Activated naive CD8-positive, alpha-beta T cell treated with anti-CD3 and anti-CD28 coated beads, Interleukin-2, amount 50 U/mL, for 24 hours (primary cell): Measurements from ENCODE around the gene HDAC8.

Experiments
- ATAC-seq: fragments of 150-1000 bp; cut with Tn5 transposase; one replicate; pipeline ENCODE4 v1.10.0; 2021
- DNase-seq: peaks from one replicate; pipeline ENCODE4 v3.0.0; 2021
- H3K27ac Mint-ChIP-seq: one replicate; pipeline ENCODE4 v1.8.0; 2021; ENCODE audit warnings: mild to moderate bottlenecking, mixed read lengths
- H3K27me3 Mint-ChIP-seq: one replicate; pipeline ENCODE4 v1.8.0; 2021; ENCODE audit warnings: mixed read lengths
- H3K36me3 Mint-ChIP-seq: one replicate; pipeline ENCODE4 v1.8.0; 2021; ENCODE audit warnings: low read depth, mixed read lengths
- H3K4me1 Mint-ChIP-seq: one replicate; pipeline ENCODE4 v1.8.0; 2021; ENCODE audit warnings: mixed read lengths
- H3K4me3 Mint-ChIP-seq: one replicate; pipeline ENCODE4 v1.8.0; 2021; ENCODE audit warnings: mild to moderate bottlenecking, moderate library complexity, mixed read lengths
- H3K9me3 Mint-ChIP-seq: one replicate; pipeline ENCODE4 v1.8.0; 2021; ENCODE audit warnings: mixed read lengths

Gene HDAC8

DNA sequence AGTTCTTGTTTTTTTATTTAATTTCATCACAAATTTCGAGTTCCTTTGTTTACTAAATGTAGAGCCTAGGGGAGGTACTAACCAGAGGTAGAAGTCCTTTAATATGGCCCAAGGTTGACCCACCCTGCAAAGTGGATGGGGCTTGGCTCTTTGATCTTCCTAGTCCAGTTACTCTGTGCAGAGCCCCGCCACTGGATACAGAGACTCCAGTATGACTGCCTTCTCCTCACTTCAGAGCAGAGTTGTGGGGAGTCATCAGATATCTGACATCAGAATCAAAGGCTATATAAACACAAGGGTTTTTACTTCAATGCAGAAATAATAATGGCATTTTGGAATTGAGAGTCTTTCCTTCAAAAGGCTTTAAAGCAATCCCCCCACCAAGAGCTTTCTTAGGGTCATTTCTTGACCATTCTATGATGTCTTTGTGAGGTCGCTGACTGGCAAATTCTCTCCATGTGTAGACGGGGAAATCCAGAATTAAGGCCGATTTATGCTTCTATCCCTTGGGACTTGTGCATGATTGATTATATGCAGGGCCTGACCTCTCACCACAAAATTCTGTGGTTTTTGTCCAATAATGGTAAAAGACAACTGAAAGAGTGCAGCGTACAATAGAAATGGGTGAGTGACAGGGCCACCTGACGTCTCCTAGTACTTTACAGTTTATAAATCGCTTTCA is 178.7 kb downstream of the HDAC8 start:
- no peak for ATAC-seq
- Mint-ChIP-seq H3K27ac (no peak overlapping the region), H3K27me3 (no peaks in the 10 kb centered on the region), H3K4me3 (no peak overlapping the region), H3K4me1 (no peaks in the 10 kb centered on the region), H3K9me3 (no peaks in the 10 kb centered on the region), H3K36me3 (peaks cover 1% of the 10 kb centered on the region)
- no peak for DNase-seq

DNA sequence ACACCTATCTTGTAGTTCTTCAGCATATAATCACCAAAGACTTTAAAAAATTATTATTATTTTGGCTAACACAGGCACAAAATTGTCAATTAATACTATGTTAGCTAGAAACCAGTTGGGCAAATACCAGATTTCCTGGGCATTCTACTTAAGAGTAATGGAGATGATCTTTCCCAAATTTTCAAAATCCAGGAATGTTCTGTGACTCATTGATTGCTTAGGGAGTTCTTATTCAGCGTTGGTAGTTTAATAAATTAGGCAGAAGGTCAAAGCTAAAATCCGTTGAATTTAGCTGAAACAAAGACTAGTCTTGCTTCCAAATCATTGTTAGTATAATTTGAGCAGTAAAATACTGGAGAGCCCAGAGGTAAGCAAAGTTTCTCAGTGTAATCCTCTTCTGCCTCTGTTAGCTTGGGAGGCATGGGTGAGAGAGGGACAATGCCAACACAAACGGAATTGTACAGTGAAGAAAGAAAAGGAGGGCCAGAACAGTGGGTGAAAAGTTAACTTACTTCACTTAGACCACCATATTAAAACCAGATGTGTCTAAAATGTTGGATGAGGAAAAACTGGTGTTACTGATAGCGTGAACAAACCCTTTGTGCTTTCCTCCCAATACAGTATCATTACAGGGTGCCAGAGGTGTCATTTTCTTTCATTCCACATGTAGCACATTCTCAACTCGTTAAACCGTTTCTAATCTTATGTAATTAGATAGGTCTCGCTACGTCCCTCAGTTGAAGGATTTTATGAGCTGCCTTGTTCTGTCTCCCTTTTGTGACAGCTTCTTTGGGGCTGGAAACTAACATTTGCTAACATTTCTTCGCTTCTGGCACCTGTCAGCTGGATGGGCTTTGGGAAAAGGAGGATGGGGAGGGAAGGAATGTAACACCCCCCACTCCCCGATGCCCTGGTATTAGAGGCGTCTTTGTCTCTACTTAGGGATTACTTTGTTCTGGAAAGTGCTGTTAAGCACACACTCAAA is 179.5 kb downstream of the HDAC8 start:
- Mint-ChIP-seq H3K27me3 (no peaks in the 10 kb centered on the region), H3K4me3 (no peak overlapping the region)
- DNase-seq = no peak

DNA sequence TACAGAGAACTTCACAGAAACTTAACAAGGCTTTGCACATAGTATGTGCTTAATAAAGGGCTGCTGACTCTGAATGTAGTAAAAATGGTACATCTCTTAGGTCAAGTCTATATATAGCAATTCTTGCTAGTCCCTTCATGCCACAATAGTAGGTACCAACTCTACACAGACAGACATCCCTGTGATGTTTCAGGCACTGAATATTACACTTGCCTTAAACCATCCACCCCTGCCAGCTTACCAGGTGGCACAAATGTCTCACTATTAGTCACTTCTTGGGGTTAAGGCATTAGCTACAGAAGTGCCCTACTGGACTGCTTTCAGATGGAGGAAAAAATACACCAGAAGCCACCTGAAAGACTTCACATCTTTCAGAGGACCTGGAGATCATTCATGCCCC is 180.6 kb downstream of the HDAC8 start:
- Mint-ChIP-seq H3K27me3 (no peaks in the 10 kb centered on the region), H3K36me3 (peaks cover 1% of the 10 kb centered on the region), H3K9me3 (no peaks in the 10 kb centered on the region), H3K27ac (no peak overlapping the region), H3K4me1 (no peaks in the 10 kb centered on the region), H3K4me3 (no peak overlapping the region)
- ATAC-seq (no peak), DNase-seq (no peak)

More for the DNA sequence above, 179.5 kb downstream of the HDAC8 start:
- Mint-ChIP-seq H3K9me3 (no peaks in the 10 kb centered on the region), H3K36me3 (peaks cover 1% of the 10 kb centered on the region), H3K4me1 (no peaks in the 10 kb centered on the region), H3K27ac (no peak overlapping the region)
- ATAC-seq = no peak

DNA sequence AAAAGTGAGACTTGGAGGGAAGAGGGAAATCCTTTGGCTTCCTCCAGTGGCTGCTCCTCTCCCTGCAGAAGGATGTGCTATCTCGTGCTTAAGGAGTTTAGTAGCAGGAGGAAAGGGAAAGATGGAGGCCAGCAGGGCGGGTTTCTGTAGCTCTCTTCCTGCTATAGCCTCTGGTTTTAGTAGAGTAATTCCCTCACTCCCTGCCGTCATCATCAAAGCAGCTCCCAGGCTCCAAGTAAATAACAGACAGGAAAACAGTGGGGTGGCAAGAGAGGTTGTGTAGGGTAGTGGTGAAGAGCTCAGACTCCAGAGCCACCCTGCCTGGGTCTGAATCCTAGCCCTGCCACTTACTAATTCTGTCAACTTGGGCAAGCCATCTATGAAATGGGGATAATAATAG is 185.4 kb downstream of the HDAC8 start:
- DNase-seq = no peak
- no peaks in the 10 kb centered on the region for H3K9me3 Mint-ChIP-seq
- no peaks in the 10 kb centered on the region for H3K27me3 Mint-ChIP-seq
- H3K4me1 Mint-ChIP-seq = peaks cover 2% of the 10 kb centered on the region
- no peaks in the 10 kb centered on the region for H3K36me3 Mint-ChIP-seq
- no peak for ATAC-seq
- no peak overlapping the region for H3K27ac Mint-ChIP-seq
- no peak overlapping the region for H3K4me3 Mint-ChIP-seq

DNA sequence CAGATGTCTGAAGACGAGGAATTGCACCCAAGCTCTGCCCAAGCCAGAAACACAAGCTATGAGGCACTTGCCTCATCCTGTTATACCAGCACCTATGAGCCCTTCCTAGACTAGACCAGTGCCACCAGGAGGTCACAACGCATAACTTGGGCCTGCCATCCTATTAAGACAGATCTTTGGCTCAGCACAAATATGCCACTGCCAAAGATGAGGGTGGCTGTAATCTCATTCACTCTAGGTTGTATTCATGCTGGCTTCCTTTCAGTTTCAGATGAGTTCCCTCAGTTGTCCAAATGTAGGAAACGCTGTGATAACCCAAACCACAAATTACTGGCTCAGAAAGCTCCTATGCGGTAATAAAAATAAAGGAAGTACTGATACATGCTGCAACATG is 190.4 kb downstream of the HDAC8 start:
- no peak overlapping the region for H3K27ac Mint-ChIP-seq
- DNase-seq (no peak), ATAC-seq (no peak)
- H3K27me3 Mint-ChIP-seq = no peaks in the 10 kb centered on the region
- H3K4me3 Mint-ChIP-seq = no peak overlapping the region
- H3K36me3 Mint-ChIP-seq = no peaks in the 10 kb centered on the region
- peaks cover 2% of the 10 kb centered on the region for H3K4me1 Mint-ChIP-seq
- no peaks in the 10 kb centered on the region for H3K9me3 Mint-ChIP-seq

DNA sequence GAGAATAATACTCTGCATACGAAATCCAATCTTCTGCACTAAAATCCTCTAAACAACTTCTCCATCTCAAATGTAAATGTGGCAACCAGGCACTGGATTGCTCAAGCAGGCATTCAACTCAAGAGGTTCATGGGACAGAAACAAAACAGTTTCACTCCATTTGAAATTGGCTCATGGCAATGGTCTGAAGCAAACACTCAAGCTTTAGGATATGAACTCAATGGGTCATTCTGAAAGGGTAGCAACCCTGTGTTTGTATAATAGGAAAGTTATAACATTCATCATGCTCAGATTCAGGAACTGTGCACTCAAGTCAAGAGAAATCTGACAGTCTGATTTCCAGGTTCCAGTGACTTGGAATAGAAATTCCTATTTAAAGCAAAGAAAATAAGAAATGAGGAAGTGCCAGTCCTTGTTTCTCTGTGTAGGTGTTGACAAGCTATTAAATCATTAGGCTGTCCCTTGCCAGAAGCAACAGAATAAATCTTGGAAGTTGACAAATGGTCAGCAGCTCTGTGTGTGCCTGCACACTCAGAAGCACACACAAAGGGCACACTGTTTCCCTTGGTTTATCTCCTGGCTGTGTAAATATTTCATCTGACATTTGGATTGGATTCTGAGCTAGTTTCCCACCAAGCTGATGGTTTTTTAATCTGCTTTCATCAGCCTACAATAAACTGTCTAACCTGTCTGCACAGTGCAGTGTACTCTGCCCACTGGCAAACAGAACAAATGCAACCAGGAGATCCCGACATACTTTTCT is 191.0 kb downstream of the HDAC8 start:
- Mint-ChIP-seq H3K27ac (no peak overlapping the region), H3K36me3 (no peaks in the 10 kb centered on the region), H3K4me1 (peaks cover 2% of the 10 kb centered on the region), H3K4me3 (no peak overlapping the region), H3K27me3 (no peaks in the 10 kb centered on the region), H3K9me3 (no peaks in the 10 kb centered on the region)
- ATAC-seq (no peak), DNase-seq (no peak)

DNA sequence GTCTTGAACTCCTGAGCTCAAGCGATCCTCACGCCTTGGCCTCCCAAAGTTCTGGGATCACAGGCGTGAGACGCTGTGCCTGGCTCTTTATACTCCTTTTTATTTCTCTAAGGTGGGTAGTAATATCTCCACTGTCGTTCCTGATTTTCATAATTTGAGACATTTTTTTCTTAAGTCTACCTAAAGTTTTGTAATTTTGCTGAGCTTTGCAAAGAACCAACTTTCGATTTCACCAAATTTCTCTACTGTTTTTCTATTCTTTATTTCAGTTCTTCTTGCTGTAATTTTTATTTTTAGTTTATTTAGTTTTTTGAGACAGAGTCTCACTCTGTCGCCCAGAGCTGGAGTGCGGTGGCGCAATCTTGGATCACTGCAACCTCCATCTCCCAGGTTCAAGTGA is 196.5 kb downstream of the HDAC8 start:
- Mint-ChIP-seq H3K27me3 (no peaks in the 10 kb centered on the region), H3K27ac (no peak overlapping the region), H3K36me3 (no peaks in the 10 kb centered on the region), H3K9me3 (no peaks in the 10 kb centered on the region), H3K4me1 (no peaks in the 10 kb centered on the region), H3K4me3 (no peak overlapping the region)
- DNase-seq (no peak), ATAC-seq (no peak)

DNA sequence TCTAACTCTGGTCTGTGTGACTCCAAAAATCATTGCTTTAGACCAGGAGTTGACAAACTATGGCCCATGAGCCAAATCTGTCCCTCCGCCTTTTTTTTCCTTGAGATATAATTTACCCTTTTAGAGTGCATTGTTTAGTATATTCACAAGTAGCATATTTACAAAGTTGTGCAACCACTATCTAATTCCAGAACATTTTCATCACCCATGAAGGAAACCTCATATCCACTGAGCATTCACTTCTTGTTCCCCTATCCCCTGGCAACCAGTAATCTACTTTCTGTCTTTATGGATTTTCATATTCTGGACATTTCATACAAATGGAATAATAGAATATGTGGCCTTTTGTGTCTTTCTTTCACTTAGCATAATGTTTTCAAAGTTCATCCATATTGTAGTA is 199.5 kb downstream of the HDAC8 start:
- H3K9me3 Mint-ChIP-seq = no peaks in the 10 kb centered on the region
- no peak for DNase-seq
- no peak overlapping the region for H3K27ac Mint-ChIP-seq
- H3K27me3 Mint-ChIP-seq = no peaks in the 10 kb centered on the region
- no peaks in the 10 kb centered on the region for H3K36me3 Mint-ChIP-seq
- ATAC-seq = no peak
- H3K4me1 Mint-ChIP-seq = no peaks in the 10 kb centered on the region
- H3K4me3 Mint-ChIP-seq = no peak overlapping the region

DNA sequence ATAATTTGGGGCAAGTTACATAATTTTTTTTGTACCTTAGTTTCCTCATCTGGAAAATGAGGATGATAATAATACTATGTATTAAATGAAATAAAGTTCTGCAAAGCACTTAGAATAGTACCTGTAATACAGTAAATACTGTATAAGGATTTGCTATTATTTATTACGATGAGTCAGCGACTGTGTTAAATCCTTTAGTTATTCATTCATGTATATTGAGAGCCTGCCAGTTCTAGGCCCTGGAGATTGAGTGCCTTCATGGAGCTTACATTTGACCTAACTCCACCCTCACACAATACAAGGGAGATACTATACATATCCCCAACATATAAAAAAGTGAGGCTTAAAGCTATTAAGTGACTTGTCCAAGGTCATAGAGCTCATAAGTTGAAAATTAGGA is 199.9 kb downstream of the HDAC8 start:
- H3K4me3 Mint-ChIP-seq = no peak overlapping the region
- DNase-seq (no peak), ATAC-seq (no peak)
- no peaks in the 10 kb centered on the region for H3K9me3 Mint-ChIP-seq
- no peaks in the 10 kb centered on the region for H3K27me3 Mint-ChIP-seq
- H3K4me1 Mint-ChIP-seq = no peaks in the 10 kb centered on the region
- H3K27ac Mint-ChIP-seq = no peak overlapping the region
- no peaks in the 10 kb centered on the region for H3K36me3 Mint-ChIP-seq

DNA sequence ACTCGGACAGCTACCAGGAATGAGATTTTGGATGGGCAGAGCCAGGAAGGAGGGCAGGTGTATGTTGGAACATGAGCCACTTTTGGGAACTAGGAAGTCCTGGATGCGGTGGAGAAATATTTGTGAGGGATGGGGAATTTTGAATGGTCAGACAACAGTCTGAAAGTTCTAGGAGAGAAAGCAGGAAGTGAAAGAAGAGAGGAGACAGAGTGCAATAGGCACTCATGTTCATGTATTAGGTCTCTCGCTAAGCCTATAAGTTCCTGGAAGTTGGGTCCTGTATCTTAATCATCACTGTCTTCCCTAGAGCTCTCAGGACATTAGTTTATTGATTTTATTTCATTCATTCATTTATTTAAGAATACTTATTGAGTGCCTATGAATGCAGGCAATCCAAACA is 201.2 kb downstream of the HDAC8 start:
- no peaks in the 10 kb centered on the region for H3K4me1 Mint-ChIP-seq
- DNase-seq = no peak
- H3K27me3 Mint-ChIP-seq = no peaks in the 10 kb centered on the region
- no peak overlapping the region for H3K4me3 Mint-ChIP-seq
- no peak for ATAC-seq
- H3K36me3 Mint-ChIP-seq = no peaks in the 10 kb centered on the region
- no peaks in the 10 kb centered on the region for H3K9me3 Mint-ChIP-seq
- H3K27ac Mint-ChIP-seq = no peak overlapping the region

DNA sequence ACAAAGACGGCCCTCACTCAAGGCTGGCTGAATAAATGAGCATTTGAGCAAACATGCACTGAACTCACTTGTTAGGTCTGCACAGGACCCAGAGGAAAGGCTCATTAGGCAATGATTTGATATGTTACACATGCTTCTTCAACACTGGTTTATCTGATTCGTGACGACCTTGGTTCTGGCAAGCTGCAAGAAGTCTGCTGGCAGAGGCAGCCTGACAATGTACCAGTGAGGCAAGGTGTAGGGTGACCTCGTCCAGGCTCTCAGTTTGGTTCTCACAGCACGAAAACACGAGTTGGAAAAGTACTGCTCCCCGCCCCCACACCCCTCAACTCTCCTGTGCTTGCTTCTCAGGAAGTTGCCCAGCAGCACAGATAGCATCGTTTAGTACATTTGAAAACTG is 203.8 kb downstream of the HDAC8 start:
- H3K4me3 Mint-ChIP-seq = no peak overlapping the region
- H3K4me1 Mint-ChIP-seq = no peaks in the 10 kb centered on the region
- H3K36me3 Mint-ChIP-seq = no peaks in the 10 kb centered on the region
- DNase-seq (no peak), ATAC-seq (no peak)
- H3K27me3 Mint-ChIP-seq = no peaks in the 10 kb centered on the region
- H3K9me3 Mint-ChIP-seq = no peaks in the 10 kb centered on the region
- H3K27ac Mint-ChIP-seq = no peak overlapping the region

DNA sequence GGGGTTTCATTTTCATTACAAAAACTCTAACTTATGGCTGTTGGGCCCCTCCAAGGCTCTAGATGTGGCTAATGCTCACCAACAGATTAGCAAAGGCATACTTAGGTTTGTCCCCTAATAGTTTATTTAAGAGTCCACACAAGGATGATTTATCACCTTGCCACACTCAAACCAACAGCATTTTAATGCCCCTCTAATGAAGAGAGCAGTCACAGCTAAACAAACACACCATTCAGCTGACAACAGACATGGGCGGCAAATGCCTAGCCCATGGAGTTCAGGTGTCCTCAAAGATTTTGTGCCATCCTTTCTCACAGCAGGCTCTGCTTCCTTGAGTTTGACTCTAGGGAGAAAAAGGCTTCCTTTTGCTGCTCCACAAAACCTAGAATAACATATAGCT is 205.1 kb downstream of the HDAC8 start:
- no peaks in the 10 kb centered on the region for H3K9me3 Mint-ChIP-seq
- DNase-seq (no peak), ATAC-seq (no peak)
- H3K27ac Mint-ChIP-seq = no peak overlapping the region
- H3K36me3 Mint-ChIP-seq = peaks cover 3% of the 10 kb centered on the region
- no peaks in the 10 kb centered on the region for H3K4me1 Mint-ChIP-seq
- no peak overlapping the region for H3K4me3 Mint-ChIP-seq
- no peaks in the 10 kb centered on the region for H3K27me3 Mint-ChIP-seq

DNA sequence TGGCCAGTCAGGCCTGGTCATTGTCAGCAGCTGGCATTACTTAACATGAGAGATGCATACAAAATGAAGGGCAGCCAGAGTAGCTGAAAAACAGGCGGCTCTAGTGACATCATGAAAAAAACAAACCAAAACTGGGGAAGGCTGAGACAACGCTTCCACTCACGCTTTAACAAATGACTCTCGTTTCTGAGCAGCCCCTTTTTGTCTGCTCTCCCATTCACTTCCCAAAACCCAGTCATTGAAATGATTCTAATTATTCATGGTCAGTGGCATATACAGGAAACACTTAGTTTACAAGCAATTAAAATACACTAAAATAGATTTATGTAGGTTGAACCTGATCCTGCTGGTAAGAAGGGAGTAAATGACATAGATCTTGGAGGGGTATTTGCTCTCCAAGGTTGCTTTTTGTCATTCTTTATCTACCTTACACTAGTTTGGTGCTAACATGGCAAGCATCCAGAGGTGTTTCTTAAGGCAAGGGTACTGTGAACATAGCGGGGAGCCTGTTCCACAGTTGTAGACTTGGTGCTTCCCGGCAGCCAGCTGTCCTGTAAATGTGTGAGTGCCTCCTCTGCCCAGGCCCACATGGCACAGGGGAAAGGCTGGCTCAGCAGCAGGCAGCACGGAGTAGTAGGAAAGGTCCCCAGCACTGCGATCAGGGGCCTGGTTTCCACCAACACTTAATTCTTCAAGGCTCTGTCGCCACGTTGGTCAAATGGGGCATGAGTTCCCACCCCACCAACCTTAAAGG is 205.8 kb downstream of the HDAC8 start:
- Mint-ChIP-seq H3K27me3 (no peaks in the 10 kb centered on the region), H3K9me3 (no peaks in the 10 kb centered on the region), H3K36me3 (peaks cover 3% of the 10 kb centered on the region), H3K4me3 (no peak overlapping the region), H3K4me1 (no peaks in the 10 kb centered on the region), H3K27ac (no peak overlapping the region)
- DNase-seq = no peak
- ATAC-seq = no peak

DNA sequence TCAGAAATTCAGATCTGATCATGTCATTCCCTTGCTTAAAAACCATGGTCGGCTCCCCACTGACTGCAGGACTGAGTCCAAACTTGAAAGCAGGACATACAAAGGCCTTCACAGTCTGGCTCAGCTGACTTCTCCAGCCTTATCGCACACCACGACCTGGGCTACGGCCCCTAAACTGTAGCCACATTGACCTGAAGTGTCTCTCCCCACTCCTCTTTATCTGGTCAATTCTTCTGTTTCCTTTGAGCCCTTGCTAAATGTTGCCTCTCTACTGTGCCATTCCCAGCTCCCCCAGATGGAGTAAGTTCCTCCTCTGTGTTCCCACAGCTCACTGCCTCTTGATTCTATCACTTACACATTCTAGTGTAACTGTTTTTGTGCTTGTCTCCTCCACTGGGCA is 206.5 kb downstream of the HDAC8 start:
- Mint-ChIP-seq H3K4me3 (no peak overlapping the region), H3K27me3 (no peaks in the 10 kb centered on the region), H3K9me3 (no peaks in the 10 kb centered on the region), H3K27ac (no peak overlapping the region), H3K36me3 (peaks cover 5% of the 10 kb centered on the region), H3K4me1 (no peaks in the 10 kb centered on the region)
- no peak for ATAC-seq
- no peak for DNase-seq
